Femur (tissue), 1 donor: ENCODE results near the gene ITIH5.

Experiments used
- DNase-seq: peaks from one replicate; pipeline ENCODE4 v3.0.0-alpha.2; 2017

ITIH5 gene

DNA sequence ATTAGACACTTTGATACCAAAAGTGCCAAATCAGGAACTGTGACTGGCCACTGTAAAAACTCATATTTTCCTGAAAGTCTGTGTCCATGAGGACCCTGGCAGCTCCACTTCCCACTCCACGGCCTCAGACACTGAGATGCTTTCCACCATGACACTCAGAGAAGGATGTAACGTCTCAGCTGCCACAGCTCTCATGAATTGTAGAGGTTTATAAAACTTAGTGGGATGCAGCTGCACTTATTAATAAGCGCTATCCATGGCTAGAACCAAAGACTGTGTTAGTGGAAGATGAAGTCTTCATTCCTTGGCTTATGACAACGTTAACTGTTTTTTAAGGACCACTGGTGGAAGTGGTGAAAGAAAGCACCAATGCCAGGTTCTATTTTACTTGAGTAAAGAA, 121.0 kb downstream of the ITIH5 start:
- no peak for DNase-seq

DNA sequence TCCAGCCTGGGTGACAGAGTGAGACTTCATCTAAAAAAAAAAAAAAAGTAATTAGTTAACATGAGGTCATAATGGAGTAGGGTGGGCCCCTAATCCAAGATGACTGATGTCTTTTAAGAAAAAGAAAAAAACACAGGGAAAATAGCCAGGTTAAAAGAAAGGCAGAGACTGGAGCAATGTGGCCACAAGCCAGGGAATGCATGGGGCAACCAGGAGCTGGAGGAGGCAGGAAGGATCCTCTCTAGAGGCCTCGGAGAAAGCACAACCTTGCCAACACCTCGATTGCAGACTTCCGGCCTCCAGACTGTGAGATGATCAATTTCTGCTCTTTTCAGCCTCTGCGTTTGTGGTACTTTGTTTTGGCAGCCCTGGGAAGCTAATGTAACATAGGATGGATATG, 121.5 kb downstream of the ITIH5 start:
- no peak for DNase-seq

DNA sequence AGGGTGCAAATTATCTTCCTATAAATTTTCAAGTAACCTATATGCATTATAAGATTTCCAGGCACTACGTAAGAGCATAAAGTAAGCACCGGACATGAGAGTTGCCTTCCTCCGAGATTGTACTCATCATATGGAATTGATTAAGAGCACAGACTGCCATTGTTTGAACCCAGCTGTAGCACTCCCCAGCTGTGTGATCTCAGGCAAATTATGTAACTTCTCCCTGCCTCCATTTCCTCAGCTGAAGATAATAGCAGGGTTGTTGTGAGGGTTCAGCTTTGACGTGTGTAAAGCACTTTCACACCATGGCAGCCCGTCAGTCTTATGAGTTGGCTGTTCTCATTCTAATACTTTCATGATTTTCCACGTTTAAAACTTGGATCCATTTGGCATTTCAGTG, 122.6 kb downstream of the ITIH5 start:
- DNase-seq = no peak

DNA sequence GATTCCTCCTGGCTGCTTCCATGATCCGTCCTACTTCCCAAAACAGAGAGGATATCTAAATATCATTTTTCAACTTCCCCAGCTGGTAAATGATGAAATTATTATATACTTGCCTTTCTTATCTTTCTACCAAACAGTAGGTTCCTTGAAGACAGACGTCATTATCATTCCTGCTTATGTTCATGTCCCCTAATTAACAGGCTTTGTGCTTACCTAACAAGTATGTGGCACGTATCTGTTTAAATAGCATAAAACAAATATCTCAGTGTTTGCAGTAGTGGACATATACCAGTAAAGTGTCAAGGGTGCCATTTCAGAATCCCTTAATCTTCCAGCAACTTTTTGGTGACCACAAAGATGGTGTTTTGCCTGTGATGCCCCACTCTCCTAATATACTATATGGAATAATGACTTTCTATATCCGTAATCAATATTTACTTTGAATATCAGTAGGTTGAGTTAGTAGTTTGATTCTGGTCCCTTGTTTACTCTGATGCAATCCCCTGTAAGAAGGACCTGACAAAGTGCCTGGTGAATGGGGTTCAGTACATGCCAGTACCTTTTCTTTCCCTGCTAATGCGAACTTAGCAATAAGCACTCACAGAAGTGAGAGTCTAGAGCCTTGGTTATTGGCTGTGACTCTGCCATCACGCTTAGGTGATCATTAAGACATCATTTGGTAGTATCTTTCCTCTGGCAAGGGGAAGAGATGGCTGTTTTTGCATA, 124.4 kb downstream of the ITIH5 start:
- no peak for DNase-seq

DNA sequence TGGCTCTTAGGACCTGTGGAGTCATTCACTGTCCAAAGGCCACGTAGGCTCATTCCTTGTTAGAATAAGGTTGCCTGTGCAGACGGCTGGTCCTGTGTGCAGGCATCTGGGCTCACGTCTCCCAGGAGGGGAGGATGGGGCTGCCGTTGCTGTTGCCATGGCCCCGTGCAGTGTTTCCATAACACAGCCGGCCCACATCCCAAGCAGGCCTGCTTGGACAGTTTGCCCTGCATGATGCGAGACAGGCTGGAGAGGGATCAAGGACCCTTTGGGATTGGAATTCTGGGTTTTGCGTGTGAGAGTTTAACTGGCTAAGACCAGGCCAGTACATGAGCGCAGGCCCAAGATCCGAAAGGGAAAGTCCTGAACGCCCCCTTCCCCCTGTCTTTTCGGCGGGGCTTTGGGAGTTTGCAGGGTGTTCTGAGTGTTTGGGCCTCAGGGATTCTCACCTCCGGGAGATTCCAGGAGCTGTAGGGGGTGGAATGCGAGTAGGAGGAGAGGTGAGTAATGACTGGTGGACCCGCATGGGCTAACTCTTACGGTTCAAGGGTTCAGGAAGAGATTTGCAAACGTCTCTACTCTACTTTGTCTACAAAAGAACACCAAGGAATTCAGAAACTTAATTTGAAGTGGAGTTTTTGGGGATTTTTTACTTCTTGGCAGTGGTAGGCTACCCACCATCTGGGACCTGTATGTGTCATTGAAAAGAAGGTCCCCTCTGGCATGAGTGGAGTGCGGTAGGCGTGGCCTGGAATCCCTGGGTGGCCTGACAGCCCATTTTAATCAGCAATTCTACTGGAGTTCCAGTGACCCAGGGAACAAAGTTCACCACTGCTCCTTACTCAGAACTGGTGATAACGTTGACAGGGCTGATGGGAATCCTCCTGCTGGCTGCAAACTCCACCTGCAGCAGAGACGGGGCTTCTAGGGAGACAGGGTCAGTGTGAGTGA, 125.4 kb downstream of the ITIH5 start:
- DNase-seq = peak; percentile 92

DNA sequence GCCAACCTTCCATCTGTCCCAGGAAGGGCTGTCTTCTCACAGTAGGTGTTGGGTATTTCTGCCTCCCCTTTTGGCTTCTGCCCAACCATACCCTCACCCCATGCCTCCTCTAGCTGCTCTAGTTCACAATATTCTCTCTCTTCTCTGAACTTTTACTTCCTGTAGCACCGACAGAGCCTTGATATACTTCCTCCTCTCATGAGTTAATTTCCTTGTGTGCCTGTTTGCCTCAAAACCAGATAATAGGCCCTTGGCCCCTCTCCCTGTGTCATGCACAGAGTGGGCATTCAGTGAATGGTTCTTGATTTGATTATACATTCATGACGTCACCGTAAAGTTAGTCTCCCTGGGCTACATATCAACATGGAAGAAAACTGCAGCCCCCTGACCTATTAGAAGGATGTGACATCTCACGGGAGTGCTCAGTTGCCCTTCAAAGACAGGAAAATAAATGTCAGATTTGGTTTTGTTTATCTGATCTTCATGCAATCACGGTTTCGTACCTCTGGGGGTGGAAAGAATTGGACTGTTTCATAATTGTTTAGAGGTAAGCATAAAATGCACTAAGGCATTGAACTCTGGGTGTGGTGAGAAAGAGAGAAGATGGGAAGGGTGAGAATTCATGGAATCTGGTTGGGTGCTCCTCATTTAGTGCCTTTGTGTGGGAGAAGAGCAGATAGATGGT, 127.7 kb downstream of the ITIH5 start:
- no peak for DNase-seq

DNA sequence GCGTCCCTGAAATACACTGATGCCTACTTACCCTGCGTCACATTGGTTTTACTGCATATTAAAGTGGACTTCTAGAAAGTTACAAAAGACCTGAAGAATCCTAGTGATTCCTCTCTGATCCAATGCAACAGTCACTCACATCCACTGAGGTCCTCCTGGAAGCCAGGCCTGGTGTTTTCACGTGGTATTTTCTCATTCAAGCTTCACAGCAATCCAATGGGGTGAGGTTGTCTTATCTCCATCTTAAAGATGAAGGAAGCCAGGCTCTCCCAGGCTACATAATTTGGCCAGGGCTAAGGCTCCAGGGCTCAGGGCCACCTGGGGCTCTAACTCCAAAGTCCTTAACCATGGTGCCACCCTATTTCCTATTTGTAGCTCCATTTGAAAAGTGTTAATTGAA, 129.6 kb downstream of the ITIH5 start:
- DNase-seq = no peak

DNA sequence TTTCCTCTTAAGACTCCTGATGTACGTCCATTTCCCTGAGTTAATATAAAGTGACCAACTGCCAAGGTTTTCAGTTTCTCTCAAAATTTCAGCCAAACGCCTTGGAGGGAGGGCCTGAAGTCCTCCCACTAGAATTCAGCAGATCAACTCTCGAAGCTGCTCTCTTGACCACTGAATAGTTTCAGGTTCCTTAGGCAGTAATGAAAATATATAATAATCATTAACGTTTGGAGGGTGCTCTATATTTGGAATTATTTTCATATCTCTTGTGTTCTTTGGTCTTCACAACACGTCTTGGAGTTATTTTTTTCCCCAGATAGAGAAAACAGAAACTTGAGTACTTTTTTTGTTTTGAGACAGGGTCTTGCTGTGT, 132.3 kb downstream of the ITIH5 start:
- no peak for DNase-seq

DNA sequence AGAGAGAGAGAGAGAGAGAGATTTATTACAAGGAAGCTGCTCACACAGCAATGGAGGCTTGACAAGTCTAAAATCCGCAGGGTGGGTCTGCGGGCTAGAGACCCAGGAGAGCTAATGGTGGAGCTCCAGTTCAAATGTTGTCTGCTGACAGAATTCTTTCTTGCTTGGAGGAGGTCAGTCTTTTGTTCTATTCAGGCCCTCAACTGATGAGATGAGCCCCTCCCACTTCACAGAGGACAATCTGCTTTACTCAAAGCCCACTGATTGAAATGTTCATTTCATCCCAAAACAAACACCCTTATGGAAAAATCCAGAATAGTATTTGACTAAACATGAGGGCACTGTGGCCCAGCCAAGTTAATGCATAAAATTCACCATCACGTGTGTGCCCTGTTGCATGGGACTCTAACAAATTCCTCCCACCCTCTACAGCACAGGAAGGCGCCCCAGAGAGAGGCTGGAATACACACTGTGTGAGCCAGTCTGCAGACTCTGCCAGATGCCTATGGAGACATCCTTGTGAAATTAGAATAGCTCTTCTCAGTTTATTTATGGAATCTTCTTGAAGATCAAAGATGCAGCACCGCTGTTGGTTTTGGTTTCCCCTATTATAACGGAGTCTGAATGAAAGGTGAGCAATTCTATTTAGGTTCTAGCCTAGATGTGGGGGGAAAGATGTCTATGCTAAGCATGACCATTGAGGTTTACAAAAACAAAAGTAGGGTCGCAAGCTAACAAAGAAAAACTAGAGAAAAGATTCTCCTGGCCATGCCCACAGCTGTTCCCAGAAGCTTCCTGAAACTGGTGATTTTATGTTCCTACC, 132.9 kb downstream of the ITIH5 start:
- DNase-seq = no peak

DNA sequence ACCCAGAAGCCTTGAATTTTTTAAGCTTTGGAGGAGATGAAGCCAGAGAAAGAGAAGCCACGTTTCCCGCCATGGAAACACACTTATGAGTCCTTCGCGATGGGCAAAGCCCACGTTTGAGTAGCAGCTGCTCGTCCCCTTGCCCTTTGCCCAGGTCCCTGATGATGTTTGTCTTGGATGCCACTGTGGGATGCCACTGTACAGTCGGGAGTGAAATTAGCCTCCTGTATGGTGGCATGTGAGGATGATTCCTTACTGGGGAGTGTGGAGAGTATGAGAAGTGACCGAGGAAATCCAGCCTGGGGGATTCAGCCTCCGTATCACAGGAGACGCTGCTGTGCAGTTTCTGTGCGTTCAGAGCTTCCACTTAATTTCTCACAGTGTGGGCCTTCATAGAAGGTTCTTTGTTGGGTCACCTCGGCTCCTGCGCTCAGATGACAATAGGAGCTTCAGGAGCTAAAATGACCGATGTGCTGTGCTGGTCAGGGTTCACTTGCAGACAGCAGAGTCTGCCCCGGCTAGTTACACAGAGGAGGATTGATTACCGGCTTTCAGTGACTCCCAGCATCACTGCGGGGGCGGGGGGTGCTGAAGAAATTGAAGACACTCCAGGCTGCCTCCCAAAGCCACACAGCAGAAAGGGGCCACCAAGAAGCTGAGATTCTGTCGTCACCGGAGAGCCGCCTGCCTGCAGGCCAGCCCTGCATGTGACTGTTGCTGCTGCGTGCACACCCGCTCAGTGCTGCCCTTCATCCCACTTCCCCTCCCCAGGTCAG, 133.9 kb downstream of the ITIH5 start:
- no peak for DNase-seq

DNA sequence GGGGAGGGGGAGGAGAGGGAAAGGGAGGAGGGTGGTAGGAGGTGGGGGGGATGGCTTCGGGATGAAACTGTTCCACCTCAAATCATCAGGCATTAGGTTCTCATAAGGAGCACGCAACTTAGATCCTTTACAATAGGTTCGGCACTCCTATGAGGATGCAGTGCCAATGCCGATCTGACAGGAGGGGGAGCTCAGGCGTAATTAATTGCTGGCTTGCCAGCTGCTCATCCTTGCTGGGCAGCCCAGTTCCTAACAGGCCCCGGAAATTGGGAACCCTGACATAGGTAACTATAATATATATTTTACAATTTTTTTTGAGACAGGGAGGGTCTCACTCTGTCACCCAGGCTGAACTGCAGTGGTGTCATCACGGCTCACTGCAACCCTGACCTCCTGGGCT, 137.1 kb downstream of the ITIH5 start:
- DNase-seq = peak; percentile 44

DNA sequence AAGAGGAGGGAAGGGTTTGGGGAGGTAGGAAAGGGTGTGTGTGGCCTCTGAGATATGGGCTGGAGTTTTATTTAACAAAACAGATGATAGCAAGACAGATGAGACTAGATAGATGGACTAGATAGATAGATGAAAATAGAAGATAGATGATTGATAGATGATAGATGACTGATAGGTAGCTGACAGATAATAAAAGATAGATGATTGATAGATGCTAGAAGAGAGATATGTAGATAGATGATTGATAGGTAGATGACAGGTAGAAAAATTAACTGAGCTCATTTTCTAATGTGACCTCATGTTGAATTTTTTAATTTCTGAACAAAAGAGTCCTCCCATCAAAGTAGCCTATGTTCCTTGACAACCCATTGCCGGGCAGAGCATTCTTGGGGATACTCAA, 139.3 kb downstream of the ITIH5 start:
- DNase-seq = no peak

DNA sequence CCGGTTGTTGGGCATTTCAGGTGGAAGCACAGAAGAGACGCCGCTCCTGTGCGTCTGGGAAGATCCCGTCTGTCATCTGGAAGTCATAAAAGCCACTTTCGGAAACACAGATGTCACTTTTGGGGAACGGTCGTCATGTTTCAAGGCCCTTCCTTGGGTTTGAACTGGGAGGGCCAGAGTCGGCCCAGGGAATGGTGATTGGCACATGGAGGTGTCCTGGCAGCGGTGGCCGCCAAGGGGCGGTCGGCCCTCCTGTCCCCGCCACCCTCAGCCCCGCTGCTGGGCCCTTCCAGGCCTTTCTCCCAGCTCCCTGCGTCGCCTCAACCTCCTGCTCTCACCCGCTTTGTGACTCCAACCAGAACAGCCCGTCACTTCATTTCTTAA, 140.8 kb downstream of the ITIH5 start:
- no peak for DNase-seq

DNA sequence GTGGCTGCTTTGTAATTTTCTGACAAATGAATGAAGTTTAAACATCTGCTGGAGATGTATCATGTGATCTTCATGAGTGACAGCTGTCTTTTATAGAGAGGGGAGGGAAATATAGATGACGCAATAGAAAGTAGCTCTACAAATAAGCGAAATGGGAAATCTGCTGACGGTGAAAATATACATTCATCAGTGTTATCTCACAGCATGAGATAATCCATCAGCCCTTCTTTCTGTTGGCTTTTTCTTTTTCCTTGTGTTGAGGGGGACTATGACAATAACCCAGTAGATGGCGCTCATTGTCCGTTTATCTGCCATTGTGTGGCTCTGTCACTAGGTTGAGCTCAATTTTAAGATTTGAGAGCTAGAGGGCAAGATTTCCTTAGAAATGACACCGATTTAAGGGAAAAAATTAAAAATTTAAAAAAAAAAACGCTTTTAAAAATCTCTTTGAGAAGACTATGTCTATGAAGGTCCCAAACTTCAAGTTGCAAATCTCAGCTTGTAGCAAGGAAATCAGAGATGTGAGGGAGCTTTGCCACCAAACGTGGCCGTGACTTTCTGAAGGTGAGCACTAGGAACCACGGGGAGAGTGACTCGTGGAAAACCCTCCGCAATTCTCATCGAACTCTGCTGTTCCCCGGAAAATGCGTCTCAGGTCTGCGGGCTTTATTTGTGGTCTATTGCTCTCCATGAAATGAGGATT, 141.3 kb downstream of the ITIH5 start:
- peak; percentile 82 for DNase-seq

DNA sequence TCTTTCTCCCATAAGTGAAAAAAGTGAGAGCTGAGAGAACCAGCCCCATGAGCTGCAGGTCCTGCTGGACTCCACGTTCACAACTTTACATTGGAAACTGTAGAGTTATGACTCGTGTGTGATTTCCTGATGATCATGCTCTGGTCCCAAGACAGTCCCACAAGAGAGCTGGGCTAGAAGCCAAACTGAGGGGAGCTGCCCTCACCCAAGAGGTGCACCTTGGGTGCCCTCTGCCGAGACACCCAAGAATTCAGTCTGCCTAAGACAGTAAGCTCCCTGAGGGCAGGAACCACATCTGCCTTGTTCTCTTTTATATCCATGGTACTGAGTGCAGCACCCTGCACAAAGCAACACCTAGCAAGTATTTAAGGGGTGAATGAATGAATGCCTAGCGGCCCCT, 143.1 kb downstream of the ITIH5 start:
- no peak for DNase-seq

DNA sequence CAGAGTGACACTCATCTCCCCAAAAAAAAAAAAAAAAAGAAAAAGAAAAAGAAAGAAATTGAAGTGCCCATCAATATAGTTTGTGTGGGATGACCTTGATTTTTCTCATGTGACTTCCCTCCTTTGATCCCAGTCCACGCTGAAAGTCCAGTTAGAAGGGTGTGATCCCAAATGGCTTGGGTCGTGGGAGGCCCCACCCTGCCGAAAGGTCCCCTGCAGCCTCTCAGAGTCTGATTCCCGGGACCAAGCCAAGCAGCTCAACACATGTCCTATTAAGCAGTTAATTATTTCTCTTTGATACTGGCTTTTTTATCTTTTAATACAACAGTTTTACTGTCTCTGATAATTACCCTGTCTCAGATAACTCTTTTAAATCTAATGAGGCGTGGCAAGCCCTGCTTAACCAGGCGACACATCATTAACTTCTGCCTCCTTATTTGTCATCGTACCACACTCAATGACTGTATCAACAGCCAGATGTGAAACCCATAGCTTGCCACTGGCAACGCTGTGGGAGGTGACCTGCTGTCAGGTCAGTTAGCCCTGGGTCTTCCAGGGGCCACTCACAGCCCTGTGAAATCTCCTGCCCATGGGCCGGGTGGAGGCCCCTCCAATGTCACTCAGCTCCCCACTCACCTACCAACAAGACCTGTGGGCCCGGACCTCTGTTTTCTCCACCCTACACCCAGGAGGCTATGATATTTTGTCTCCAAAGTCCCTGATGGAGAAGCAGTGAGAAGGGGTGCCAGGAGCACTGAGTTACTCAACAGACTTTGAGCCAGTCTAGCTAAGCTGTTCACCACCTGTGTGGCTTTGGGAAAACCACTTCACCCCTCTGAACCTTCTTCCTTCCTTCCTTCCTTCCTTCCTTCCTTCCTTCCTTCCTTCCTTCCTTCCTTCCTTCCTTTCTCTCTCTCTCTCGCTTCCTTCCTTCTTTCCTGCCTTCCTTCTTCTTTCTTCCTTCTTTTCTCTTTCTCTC, 146.0 kb downstream of the ITIH5 start:
- DNase-seq = no peak

DNA sequence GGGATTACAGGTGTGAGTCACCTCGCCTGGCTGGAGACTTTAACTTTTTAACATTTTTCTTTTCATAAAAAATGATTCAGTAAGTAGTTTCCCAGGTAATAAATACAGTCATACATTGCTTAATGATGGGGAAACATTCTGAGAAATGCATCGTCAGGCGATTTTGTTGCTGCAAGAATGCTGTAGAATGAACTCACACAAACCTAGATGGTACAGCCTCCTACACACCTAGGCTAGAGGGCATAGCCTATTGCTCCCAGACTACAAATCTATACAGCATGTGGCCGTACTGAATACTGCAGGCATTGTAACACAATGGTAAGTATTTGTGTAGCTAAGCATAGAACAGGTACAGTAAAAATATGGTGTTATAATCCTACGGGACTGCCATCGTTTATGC, 147.4 kb downstream of the ITIH5 start:
- DNase-seq = no peak

DNA sequence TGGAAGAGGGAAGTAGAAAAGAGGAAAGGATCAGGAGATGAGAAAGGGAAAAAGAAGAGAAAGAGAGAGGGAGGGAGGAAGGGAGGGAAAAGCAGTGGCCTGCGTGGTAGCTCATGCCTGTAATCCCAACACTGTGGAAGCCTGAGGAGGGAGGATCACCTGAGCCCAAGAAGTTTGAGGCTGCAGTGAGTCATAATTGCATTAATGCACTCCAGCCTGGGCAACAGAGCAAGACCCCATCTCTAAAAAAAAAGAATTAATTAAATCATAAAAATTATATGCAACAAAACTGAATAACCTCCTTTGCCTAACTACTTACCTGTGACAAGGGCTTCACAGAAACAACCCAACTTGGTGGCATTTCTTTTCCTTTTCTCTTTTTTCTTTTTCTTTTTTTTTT, 148.1 kb downstream of the ITIH5 start:
- DNase-seq = no peak

DNA sequence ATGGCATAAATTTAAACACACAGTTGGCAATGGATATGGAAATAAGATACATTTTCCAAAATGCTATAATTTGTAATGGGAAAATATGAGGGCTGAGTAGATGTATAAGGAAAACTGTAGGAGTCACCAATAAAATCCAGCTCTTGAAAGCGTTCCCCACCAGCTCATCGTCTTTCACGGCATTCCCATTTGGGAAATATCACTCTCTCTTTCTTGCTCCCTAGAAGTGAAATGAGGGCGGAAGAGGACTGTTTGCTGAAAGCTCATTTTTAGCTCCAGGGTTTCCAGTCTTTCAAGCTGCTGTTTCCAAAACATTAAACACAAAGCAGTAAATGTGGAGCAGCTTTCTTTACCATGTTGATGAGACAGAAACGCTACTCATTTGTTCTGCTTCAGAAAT, 151.3 kb downstream of the ITIH5 start:
- no peak for DNase-seq

DNA sequence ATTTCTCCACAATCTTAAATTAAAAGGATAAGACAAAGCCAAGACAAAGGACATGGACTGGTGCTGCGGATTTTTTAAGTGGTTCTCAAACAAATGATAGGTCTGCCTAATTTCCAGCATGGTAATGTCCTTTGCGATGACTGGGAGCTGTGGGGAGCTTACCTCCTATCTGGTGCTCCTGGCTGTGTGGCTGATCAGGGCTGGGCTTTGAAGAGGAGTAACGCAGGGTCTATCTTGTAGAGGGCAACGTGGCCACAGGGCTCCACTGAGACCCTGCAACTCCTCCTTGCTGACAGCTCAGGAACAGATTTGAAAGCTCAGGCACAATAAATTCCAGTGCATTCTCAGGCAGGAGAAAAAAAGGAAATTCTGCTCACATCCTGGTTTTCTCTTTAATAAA, 152.8 kb downstream of the ITIH5 start:
- no peak for DNase-seq
